IPS DF 6.9 (cell line): ENCODE data around the gene CROT.

ENCODE experiments used
- DNase-seq: peaks from one replicate; pipeline ENCODE4 v3.0.0-alpha.2; 2013; ENCODE audit warnings: low read depth, low spot score
- H3K27ac ChIP-seq: one replicate; pipeline ENCODE4 v1.5.1; 2013; ENCODE audit warnings: low read length, control low read depth
- H3K27me3 ChIP-seq: 2 replicates; pipeline ENCODE4 v1.6.1; 2013; ENCODE audit warnings: mild to moderate bottlenecking, low read length; ENCODE audit not compliant: control insufficient read depth, insufficient read depth
- H3K36me3 ChIP-seq: 2 replicates; pipeline ENCODE4 v1.6.1; 2013; ENCODE audit warnings: low read length; ENCODE audit not compliant: control insufficient read depth, insufficient read depth
- H3K4me1 ChIP-seq: 2 replicates; pipeline ENCODE4 v1.6.1; 2013; ENCODE audit warnings: low read length; ENCODE audit not compliant: control insufficient read depth, insufficient read depth
- H3K4me3 ChIP-seq: 2 replicates; pipeline ENCODE4 v1.5.1; 2013; ENCODE audit warnings: mild to moderate bottlenecking, low read length
- H3K9me3 ChIP-seq: 2 replicates; pipeline ENCODE4 v1.6.1; 2013; ENCODE audit warnings: low read length, inconsistent platforms; ENCODE audit not compliant: control insufficient read depth, insufficient read depth
- WGBS: extraction: QIAGEN DNeasy Blood & Tissue Kit; methylation state at CpG from one replicate; pipeline ENCODE4 v1.1.7; 2013; ENCODE audit warnings: mixed read lengths, missing lambda C conversion rate; ENCODE audit not compliant: insufficient read length, insufficient coverage; 5-methylcytosine and 5-hydroxymethylcytosine counted together

CROT gene

DNA sequence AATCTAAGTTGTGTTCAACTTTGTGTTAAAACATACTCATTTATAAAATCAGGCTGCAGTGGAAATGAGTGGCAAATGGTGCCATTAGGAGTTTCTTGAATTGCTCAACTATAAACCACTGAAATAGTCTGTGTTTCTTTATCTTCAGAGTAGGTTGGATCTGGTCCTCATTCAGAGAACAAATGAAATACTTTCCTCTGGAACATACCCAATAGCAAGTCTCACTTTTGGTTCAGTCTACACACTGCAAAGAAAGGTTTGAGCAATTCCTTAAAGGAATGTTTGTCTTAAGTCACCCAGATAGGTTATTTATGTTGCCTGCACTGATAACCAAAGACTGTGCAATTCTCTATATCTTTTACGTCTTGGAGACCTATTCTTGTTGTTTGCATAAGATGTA is 67.6 kb downstream of the CROT start:
- no peak for DNase-seq
- no peaks in the 10 kb centered on the region for H3K27me3 ChIP-seq
- H3K9me3 ChIP-seq, result no peaks in the 10 kb centered on the region
- H3K4me3 ChIP-seq, result no peak overlapping the region
- no peaks in the 10 kb centered on the region for H3K36me3 ChIP-seq
- H3K27ac ChIP-seq, result no peak overlapping the region
- WGBS, result no CpG with 5 or more reads among the region's 1 CpG
- H3K4me1 ChIP-seq, result no peaks in the 10 kb centered on the region

DNA sequence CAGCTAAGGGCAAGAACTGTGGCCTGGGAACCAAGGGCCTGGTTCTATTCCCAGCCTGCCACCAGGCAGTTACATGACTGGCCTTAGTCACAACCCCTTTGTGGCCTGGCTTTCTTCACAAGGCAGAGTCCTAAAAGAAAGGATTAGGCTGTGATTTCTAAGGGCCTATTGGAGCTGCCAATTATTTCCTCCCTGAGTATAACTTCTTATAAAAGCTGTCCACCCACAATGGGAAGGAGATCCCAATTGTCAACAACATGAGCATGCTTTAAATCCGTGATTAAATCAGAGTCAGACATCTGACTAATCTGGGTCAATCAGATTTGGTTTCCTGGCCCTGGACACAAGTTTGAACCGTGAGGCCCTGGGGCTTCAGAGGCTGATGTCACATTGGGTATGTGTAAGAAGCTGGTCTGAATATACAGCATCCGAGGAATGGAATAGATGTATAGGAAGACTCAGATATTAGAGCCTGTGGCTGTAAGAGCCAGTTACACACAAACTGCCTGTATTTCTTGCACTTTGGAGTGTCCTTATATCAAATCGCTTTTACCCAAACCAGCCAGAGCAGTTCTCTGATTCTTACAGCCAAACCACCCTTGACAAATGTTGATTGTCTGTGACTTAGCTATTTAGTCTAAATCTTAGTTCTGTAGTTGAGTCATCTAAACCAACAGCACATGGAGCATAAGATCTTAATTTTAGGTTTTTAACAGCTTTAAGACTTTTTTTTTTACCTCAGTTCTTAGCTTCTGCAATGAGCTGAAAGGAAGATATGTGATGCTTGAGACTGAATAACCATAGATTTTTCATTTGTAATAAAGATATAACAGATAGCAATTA is 68.7 kb downstream of the CROT start:
- DNase-seq, result no peak
- H3K27me3 ChIP-seq, result no peaks in the 10 kb centered on the region
- H3K27ac ChIP-seq, result no peak overlapping the region
- H3K9me3 ChIP-seq, result no peaks in the 10 kb centered on the region
- no peaks in the 10 kb centered on the region for H3K4me1 ChIP-seq
- no CpG with 5 or more reads among the region's 4 CpGs for WGBS
- no peaks in the 10 kb centered on the region for H3K36me3 ChIP-seq
- no peak overlapping the region for H3K4me3 ChIP-seq

DNA sequence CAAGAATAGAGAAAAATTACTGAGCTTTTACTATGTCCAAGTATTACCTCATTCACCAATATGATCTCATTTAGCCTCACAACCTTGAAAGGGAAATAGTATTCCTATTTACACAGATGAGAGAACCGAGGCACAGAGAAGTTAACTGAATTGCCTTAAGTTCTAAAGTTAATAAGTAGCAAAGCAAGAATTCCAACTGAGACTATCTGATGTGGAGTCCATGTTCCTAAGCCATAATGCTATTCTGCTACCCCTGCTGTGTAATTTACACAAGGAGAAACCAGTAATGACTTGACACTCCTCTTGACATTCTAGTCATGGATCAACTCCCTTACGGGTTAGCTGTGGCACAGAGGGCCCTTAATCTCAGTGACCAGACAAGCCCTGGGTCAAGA is 69.3 kb downstream of the CROT start:
- no peak for DNase-seq
- no peak overlapping the region for H3K27ac ChIP-seq
- WGBS, result no CpG with 5 or more reads among the region's 2 CpGs

DNA sequence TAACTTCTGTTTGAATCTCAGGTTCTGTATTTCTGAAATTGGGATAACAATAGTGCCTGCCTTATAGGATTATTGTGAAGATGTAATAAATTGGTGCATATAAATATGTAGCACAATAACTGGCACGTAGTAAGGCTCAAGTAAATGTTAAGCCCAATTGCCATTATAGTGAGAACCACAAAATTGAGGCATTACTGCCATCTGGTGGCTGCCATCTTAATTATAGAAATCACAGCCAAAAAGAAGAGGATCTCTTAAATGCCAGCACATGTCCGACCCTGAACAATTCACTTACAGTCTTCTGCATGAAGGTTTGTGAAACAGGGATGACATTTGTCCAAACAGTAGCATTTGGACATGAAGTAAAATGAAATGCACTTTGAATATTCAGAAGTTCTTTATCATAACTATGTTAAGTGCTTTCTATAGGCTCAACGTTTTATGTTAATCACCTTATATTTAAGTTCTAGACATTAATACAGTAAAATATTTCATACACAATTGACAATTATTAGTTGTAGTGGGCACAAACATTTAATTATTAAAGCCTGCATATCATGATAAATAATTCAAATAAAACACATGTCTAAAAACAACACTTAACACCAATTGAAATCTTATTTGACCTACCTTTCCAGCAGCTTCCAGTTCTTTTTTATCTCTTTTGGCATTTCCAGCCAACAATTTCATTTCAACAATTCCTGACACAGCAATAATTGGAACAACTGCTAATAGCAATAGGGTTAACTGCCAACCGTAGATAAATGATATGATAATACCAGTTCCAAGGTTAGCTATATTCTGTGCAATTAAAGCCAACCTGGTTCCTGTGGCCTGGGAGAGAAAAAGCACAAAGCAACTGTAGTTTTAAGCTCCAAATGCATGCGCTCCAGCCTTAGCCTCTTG is 71.5 kb downstream of the CROT start:
- no peaks in the 10 kb centered on the region for H3K36me3 ChIP-seq
- no peaks in the 10 kb centered on the region for H3K27me3 ChIP-seq
- H3K27ac ChIP-seq, result no peak overlapping the region
- WGBS, result no CpG with 5 or more reads among the region's 5 CpGs
- H3K4me3 ChIP-seq, result no peak overlapping the region
- no peaks in the 10 kb centered on the region for H3K9me3 ChIP-seq
- DNase-seq, result peak; percentile 29
- no peaks in the 10 kb centered on the region for H3K4me1 ChIP-seq

More for the DNA sequence above, 69.3 kb downstream of the CROT start:
- Histone ChIP-seq H3K4me1 (no peaks in the 10 kb centered on the region), H3K27me3 (no peaks in the 10 kb centered on the region), H3K36me3 (no peaks in the 10 kb centered on the region), H3K9me3 (no peaks in the 10 kb centered on the region), H3K4me3 (no peak overlapping the region)

DNA sequence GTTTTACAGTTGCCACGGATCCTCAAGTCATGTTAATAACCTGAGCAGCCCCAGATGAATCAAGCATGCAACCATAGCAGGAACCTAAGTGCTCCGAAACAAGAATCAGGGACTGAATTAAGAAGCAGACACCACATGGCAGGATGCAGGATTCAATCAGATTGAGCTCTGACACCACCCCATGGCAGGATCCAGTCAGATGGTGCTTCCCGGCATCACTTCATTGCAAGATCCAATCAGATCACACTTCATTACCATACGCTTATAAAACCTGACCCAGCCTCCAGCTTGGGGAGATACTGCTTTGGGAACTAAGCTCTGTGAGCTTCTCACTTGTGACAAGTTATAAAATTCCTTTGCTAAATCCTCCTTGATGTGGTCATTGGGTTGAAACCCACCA is 74.7 kb downstream of the CROT start:
- DNase-seq, result no peak
- Histone ChIP-seq H3K9me3 (no peaks in the 10 kb centered on the region), H3K4me3 (no peak overlapping the region), H3K27me3 (no peaks in the 10 kb centered on the region), H3K4me1 (no peaks in the 10 kb centered on the region), H3K27ac (no peak overlapping the region), H3K36me3 (no peaks in the 10 kb centered on the region)
- WGBS, result no CpG with 5 or more reads among the region's 4 CpGs

DNA sequence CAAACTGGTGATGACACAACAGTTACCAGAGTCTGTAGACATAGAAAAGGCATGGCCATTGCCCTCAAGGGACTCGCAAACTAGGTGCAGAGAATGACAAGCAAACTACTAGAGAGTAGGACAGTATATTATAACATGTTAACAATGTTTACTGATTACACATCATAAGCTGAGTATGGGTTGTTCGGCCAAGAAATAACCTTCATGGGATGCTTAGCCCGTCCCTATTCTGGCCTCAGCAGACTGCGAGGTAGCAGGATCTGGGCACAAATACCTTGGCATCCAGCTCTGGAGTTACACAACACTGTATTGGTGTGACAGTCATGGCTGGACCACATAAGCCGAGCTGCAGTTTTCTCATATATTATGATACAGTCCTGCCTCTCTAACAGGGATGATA is 78.6 kb downstream of the CROT start:
- Histone ChIP-seq H3K27ac (no peak overlapping the region), H3K36me3 (no peaks in the 10 kb centered on the region), H3K27me3 (no peaks in the 10 kb centered on the region), H3K9me3 (no peaks in the 10 kb centered on the region), H3K4me1 (no peaks in the 10 kb centered on the region), H3K4me3 (no peak overlapping the region)
- no CpG with 5 or more reads among the region's 5 CpGs for WGBS
- DNase-seq, result no peak

DNA sequence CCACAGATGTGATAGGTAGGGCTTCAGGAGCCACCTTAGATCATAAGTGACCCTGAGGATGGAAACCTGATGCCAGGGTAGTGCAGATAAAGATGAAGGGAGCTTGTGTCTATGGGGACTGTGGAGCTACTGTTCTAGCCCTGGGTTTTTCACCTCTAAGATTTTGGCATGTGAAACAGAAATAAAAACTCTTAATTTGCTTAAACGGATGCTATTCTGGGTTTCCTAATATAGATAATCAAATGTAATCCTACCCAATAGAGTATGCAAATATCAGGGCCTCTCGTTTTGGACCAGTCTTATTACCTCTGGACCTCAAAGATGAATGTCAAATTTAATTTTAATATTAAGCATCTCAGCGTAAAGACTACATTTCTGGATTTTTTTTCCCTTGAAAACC is 80.7 kb downstream of the CROT start:
- no peak for DNase-seq
- no CpG with 5 or more reads among the region's 3 CpGs for WGBS
- Histone ChIP-seq H3K9me3 (no peaks in the 10 kb centered on the region), H3K4me3 (no peak overlapping the region), H3K27me3 (no peaks in the 10 kb centered on the region), H3K27ac (no peak overlapping the region), H3K4me1 (no peaks in the 10 kb centered on the region), H3K36me3 (no peaks in the 10 kb centered on the region)

DNA sequence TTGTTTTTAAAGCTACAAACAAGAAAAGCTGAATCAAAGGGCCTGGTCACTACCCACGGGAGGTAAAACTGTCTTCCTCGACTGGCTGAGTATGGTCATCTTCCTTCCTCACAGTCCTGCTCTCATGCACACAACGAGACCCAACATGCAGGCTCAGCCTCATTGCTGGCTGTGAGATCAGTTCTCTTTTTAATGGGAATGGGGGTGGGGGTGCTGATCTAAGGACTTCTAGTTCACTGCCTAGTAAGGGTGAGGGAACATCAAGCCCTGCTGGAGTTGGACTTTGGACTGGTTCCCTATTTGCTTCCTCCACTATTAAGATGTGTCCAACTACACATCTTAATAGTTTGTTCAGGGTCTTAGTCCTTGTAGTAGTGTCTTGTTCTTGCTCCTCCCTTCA is 81.8 kb downstream of the CROT start:
- Histone ChIP-seq H3K27ac (no peak overlapping the region), H3K36me3 (no peaks in the 10 kb centered on the region), H3K27me3 (no peaks in the 10 kb centered on the region), H3K9me3 (no peaks in the 10 kb centered on the region), H3K4me1 (no peaks in the 10 kb centered on the region), H3K4me3 (no peak overlapping the region)
- DNase-seq, result no peak
- WGBS, result no CpG with 5 or more reads among the region's 3 CpGs

DNA sequence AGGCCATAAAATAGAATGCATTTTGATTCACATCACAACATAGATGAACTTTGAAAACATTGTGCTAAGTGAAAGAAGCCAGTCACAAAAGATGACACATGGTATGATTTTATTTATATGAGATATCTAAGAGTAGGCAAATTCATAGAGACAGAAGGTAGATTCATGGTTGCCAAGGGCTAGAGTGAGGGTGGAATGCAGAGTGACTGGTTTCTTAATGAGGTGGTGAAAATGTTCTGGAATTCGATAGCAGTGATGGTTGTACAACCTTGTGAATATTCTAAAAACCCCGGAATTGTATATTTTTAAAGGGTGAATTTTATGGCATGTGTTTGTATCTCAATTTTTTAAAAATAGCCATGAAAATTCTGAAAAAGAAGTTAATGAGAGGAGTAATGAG is 87.1 kb downstream of the CROT start:
- no peaks in the 10 kb centered on the region for H3K27me3 ChIP-seq
- WGBS, result no CpG with 5 or more reads among the region's 2 CpGs
- H3K9me3 ChIP-seq, result no peaks in the 10 kb centered on the region
- DNase-seq, result no peak
- H3K36me3 ChIP-seq, result no peaks in the 10 kb centered on the region
- no peaks in the 10 kb centered on the region for H3K4me1 ChIP-seq
- no peak overlapping the region for H3K4me3 ChIP-seq
- H3K27ac ChIP-seq, result no peak overlapping the region

DNA sequence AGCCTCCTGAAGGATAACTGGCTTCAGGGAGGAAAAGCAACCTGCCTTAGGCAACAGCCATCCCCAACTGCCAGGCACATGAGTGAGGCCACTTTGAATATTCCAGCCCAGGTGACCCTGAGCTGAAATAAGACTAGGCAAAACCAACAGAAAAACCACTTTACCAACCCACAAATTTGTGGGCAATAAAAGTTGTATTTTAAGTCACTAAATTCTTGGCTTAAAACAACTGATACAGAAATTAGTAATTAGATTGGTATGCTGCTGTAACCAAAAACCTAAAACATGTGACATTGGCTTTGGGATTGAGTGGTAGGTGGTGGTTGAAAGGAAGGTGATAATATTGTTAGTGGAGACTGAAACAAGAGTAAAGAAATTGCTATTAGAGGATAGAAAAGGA is 90.1 kb downstream of the CROT start:
- Histone ChIP-seq H3K4me1 (no peaks in the 10 kb centered on the region), H3K9me3 (no peaks in the 10 kb centered on the region), H3K36me3 (no peaks in the 10 kb centered on the region), H3K27ac (no peak overlapping the region), H3K27me3 (no peaks in the 10 kb centered on the region), H3K4me3 (no peak overlapping the region)
- no peak for DNase-seq
